Stimulated activated CD8-positive, alpha-beta memory T cell treated with anti-CD3 and anti-CD28 coated beads, Interleukin-15, amount 100 ng/mL, for 48 hours (primary cell): ENCODE measurements around the gene CCL22.
"Not testable (repeated sequence)": the region's sequence is repeated elsewhere in the genome, so short reads cannot be mapped to it uniquely, and the experiment has no call there.

ENCODE experiments used
- DNase-seq, 2 donors: peaks; one replicate each; pipeline ENCODE4 v3.0.0-alpha.2; 2020; ENCODE audit warnings: low read depth in 2 of 2

The CCL22 gene

DNA sequence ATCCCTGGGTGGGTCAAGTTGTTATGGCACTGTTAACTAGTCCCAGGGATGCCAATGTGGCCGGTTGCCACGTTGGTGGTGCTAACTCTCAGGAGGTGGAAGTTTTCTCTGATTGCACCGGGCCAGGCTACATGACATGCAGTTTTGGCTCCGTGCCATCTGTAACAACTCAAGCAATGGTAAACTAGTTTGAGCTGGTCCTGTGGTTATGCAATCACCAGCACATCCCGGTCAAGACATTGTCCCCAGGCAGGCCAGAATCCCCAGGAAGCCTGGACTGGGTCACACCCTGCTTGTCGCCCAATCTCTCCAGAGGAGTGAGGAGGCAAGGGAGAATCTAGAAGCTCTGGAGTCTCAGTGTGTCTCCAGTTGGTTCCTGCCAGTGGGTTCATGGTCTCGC is 35.9 kb downstream of the CCL22 start:
- DNase-seq, result no peak

DNA sequence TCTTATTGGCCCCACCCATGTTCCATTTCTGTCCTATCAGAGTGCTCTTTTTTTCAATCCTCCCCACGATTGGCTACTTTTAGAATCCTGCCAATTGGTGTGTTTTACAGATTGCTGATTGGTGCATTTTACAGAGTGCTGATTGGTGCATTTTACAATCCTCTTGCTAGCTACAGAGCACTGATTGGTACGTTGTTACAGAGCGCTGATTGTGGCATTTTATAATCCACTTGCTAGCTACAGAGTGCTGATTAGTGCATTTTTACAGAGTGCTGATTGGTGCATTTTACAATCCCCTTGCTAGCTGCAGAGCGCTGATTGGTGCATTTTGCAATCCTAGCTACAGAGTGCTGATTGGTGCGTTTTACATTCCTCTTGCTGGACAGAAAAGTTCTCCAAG is 36.4 kb downstream of the CCL22 start:
- DNase-seq, result no peak

DNA sequence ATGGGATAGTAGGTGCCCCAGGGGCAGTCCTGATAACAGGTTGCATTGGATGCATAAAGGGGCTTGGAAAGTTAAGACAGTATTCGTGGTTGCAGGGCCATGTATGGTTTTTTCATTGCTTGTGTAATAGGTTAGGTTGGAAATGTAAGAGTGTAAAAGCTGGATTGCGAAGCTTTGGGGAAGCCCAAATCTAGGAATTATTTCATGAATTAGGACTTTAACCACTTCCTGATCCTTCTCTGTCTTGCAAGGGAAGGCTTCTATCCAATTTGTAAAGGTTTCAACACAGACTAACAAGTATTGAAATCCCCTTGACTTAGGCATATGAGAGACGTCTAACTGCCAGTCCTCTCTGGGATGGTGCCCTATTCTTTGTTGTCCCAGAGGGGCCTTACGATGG is 38.2 kb downstream of the CCL22 start:
- DNase-seq, result no peak

DNA sequence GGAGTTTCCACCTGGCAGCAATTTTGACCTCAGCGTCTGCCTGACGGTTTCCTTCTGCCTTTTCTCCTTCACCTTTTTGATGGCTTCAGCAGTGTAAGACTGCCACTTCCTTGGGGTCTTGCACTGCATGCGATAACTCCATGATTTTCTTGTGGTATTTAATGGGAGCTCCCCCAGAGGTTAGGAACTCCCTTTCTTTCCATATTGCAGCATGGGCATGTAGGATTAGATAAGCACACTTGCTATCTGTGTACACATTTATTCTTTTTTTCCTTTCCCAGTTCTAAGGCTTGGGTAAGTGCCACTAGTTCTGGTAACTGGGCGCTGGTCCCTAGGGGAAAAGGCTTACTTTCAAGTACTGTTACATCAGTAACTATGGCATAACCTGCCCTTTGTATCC is 38.9 kb downstream of the CCL22 start:
- not testable (repeated sequence) for DNase-seq

DNA sequence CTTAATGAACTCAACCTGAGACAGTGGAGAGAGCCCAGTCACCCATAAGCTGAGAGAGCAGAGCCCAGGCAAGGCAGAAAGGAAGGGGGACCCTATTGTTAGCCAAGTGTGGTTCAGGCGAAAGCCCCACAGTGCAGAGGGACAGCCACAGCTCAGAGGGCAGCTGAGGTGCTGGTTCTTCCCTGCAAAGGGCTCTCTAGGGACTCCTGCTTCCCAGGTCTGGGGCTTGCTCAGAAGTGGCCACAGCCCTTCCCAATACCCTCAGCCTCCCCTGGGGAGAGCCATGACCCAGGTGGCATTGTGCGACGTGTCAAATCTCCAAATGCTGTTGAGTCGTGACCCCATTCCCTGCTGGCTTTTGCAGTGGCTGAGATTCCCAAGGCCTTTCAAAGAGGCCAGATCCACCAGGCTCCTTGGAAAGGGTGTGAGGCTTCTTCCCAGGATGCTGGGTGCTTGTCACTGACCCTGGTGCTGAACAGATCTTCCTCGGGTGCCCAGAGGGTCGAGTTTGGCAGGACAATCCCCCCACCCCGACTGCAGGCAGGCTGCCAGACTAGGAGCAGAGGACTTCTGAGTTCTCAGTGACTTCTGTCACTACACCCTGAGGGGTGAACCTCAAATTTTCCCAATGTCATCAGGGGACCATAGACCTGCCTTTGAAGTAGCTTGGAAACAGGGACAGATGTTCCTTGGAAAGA is 43.5 kb downstream of the CCL22 start:
- DNase-seq, result no peak

DNA sequence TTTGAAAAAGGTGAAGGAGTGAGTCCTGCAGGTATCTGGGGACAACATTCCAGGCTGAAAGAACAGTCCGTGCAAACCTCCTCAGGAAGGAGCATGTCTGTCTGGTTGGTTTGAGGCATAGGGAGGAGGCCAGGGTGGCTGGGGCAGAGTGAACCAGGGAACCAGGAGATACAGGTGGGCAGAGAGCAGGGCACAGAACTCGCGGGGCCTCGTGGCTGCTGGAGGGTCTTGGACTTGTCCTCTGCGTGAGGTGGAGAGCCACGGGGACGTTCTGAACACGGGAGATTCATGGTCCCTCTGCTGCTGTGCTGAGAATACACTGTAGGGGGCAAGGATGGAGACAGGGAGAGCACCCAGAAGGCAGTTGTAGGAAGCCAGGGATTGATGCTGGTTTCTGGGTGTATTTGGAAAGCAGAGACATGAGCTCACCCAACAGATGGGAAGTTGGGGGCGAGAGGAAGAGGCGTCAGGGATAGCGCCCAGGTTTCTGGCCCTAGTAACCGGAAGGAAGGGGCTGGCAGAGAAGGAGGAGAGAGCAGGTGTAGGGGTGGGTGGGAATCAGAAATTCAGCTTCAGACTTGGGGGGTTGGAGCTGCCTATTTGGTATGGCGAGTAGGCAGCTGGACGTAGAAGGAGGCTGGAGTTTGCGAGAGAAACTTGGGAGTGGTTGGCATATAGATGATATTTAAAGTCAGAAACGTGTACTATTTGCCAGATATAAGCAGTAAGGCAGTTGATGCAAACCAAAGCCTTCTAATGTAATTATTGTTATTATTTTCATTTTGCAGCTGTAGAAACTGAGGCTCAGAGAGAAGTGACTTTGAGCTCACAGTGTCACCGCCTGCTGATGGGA is 45.6 kb downstream of the CCL22 start, which contains the start of gene CCL17:
CCL17 (plus strand) TSS at position 803 of the 853 bp plus-strand sequence. CDS start 9,166 bp downstream, outside the sequence.
- DNase-seq, result no peak

DNA sequence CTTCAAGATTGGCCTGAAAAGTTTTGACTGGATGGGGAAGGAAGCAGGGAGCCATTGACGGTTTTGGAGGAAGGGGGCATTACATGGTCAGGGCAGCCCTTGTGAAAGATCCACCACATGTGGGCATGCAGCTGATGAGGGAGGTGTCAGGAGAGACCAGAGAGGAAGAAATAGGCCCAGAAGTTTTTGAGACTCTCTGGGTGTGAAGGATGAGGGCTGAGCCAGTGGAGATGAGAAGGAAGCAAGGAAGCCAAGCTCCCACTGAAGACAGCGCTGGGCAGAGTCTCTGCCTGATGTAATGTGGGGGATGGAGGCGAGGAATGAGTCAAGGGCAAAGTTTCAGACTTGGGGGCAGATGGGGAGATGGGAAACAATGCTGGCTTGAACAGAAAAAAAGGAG is 46.5 kb downstream of the CCL22 start:
- no peak for DNase-seq

DNA sequence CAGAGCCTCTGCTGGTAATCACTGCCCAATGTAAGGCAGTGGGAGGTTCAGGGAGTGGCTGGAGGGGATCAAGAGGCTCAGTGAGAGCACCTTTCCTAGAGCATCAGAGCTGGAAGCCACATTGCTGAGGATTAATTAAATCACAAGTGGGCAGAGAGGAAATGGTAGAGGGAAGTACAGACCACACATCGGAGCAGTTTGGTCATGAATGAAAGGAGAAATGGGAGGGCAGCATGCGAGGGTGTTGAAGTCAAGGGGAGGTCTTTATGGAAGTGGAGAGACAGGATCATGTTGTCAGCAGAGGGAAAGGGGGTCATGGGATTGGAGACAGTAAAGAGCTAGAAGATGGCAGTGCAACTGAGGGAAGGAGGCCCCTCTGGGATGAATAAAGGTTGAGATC is 48.3 kb downstream of the CCL22 start:
- DNase-seq, result no peak

DNA sequence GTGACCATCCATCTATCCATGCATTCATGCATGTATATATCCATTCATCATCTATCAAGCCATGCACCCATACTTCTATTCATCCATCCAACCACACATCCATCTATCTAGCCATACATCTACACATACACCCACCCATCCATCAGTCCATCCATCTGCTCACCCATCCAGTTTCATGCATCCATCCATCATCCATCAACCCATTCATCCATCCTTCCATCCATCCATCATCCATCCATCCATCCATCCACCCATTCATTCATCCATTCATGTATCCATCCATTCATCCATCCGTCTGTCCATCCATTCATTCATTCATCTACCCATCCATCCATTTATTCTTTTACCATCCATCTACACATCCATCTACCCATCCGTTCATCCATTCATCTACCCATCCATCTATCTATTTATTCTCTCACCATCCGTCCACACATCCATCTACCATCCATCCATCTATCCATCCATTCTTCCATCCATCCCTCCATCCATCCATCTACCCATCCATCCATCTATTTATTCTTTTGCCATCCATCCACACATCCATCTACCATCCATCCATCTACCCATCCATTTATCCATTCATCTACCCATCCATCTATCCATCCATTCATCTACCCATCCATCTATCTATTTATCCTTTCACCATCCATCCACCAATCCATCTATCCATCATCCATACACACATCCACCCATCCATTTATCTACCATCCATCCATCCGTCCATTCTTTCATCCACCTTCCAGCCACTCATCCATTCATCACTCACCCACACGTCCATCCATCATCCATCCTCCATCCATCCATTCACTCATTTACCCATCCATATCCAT is 49.2 kb downstream of the CCL22 start:
- DNase-seq, result no peak

DNA sequence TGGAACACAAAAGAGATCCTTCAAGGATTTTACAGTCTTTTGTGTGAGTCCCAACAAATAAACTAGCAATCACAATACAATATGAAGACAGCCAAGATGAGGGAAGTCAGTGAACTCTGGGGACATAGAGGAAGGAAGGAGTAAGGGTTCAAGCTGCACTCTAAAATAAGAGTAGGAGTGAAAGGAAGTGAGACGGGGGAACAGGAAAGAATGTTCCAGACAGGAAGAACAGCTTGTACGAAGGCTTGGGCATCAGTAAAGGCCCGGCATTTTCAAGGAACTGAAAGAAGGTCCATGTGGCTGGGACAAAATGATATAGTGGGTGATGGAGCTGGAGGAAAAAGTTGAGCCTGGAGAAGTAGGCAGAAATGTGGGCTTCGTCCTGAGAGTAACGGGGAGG is 50.5 kb downstream of the CCL22 start:
- DNase-seq, result no peak

DNA sequence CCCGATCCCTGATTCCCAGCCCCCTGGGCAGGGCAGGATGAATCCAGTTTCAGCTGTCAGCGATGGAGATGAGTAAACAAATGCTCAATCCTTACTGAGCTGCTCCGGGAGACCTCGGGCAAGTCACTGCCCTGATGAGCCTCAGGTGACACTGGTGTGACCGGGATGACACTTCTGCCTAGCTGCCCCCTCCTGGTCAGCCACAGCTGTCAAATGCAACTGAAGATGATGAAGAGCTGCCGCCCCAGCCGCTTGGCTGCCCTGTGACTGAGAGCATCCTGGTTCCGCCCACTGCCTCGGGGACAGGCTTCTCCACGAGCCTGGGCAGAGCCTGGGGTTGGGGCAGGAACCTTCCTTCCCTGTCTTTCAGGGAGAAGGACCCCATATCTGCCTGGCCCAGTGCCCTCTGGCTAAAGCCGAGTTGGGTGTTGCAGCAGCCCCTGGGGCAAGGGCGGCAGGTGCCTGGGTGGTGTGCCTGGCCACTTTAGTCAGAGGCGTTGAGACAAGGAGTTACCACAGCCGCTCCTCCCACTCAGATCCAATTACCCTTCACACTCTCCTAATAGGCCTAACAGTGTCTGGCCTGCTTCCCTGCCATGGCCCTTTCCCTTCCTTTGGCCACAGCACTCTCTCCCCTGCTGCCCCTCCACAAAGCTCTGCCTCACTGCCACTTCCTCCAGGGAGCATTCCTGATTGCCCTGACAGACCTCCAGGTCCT is 51.4 kb downstream of the CCL22 start:
- DNase-seq, result no peak

DNA sequence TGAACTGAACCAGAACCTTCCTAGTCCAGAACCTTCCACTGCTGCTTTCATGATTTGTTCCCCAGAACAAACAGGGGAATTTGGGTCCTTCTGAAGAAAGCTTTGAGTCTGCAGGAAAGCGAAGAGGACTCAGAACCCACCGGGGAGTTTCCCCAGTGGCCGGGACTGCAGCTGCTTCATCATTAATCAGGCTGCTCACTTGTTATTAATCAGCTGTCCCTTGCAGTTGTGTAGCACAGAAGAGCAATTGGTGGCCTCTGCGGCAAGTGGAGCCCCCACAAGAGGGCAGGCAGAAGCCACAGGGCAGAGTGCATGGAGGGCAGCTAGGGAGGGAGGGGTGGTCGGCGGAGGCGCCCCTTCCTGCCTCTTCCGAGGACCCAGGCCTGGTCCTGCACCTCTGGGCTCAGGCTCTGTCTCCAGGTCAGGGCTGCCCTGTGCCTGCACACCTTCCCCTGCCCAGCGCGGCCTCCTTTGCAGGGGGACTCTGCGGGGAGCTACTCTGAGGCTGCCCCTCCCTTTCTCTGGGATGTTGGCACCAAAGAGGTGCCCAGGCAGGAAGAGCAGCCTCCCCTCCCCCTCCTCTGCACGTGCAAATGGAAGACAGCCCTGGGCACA is 52.9 kb downstream of the CCL22 start:
- no peak for DNase-seq

DNA sequence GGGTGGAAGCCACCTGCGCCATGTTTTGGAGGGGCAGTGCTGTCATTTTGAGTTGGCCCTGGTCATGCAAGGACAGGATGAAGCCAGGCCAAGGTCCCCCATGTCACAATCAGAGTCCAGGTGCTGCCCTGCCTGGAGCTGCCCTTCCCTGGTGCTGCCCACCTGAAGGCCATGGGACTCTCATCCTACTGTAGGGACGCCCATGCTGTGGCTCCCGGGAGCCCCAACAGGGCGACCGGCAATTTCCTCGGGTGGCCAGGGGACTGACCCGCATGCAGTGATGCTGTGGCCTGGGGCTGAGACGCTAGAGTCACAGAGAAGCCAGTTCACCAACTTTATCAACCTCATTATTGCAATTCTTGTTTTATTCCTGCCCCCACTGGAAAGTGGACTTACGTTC is 54.0 kb downstream of the CCL22 start:
- no peak for DNase-seq

DNA sequence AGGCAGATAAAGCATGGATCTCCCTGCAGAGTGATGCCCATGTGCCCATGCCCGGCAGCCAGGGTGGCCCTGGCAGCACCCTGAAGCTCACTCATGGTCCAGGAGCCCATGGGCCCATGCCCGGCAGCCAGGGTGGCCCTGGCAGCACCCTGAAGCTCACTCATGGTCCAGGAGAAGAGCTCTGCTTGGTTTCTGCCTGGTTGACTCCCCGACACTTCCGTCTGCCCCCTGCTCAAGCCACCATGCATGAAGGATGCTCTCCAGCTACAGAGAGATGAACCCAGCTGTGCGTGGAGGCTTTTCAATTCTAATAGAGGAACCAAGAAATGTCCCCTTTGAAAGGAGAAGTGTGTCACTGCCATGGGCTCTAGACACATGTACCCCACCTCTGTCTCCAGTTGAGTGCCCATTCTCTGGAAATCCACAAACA is 54.7 kb downstream of the CCL22 start:
- DNase-seq, result no peak

DNA sequence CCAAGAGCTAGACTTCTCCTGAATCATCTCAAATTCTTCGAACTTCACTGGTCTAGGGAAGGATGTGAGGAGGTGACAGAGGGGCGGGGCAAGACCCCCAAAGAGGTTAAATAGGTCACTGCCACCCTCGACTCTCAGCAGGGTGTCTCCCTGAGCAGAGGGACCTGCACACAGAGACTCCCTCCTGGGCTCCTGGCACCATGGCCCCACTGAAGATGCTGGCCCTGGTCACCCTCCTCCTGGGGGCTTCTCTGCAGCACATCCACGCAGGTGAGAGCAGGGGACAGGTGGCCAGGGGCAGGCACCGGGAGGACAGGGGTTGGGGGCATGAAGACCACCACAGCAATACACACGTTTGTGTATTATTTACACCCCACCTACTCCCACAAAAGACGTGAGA is 55.1 kb downstream of the CCL22 start:
- DNase-seq, result no peak
